ENCODE measurements around the gene ZC3H18. TPM values are rescaled to one million over a fixed set of nuclear protein-coding genes. Genes with fewer than 3 reads are reported as not detected.

Gene ZC3H18
- total RNA-seq, 2 donors from 2014 or later = 88.7 to 99.0 TPM

DNA sequence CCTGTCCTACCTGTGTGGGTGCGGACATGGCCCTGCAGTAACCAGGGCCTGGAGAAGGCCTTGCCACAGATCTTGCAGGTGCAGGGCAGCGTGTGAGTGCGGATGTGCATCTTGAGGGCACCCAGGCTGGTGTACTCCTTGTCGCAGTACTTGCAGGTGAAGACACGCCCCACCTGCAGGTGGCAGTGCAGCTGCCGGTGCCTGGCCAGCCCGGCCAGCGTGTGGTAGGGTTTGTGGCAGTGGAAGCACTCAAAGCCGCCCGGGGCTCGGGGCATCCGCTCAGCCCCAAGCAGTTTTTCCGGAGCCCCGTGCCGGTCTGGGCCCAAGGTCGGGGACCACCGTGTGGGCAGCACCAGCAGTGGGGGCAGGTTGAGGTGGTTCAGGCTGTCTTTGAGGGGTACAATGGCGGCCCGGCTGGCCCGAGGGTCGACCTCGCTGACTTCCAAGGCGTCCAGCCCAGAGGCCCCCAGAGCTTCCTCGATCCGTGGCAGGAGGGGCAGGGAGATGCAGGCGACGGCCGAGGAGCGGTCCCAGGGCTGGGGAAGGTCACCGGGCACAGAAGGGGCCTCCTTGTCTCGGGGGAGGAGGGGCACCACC is 111.0 kb downstream of the ZC3H18 start:
- Mint-ChIP-seq H3K4me1 (ENCODE audit: low read depth) (peaks cover 35% of the 10 kb centered on the region), H3K4me3 (peak overlapping the region; percentile 78 to 91), H3K27me3 (ENCODE audit: low read depth) (no peaks in the 10 kb centered on the region), H3K36me3 (ENCODE audit: insufficient read depth in 2 of 2) (peaks cover 0 to 2% of the 10 kb centered on the region in 2 donors), H3K27ac (peak overlapping the region; percentile 44), H3K9me3 (no peaks in the 10 kb centered on the region)
- ATAC-seq (replicated peaks in 1 of 2) = peak; percentile 20 to 21
- DNase-seq = peak; percentile 55 to 62

Other genes starting within 250 kb of the ZC3H18 start
- gene ZNF469, start 187.4 kb upstream of the ZC3H18 start, total RNA-seq = under 1 TPM; 0.34 to 0.65 TPM
- gene ZFPM1, start 117.1 kb upstream of the ZC3H18 start, total RNA-seq = 10 to 100 TPM; 12.2 to 13.8 TPM
- gene IL17C, start 68.2 kb downstream of the ZC3H18 start, total RNA-seq = under 1 TPM in 1 of 2 donors, not detected in 1; 0.41 TPM
- 100 to 1,000 TPM; 199 to 318 TPM for gene CYBA, start 80.7 kb downstream of the ZC3H18 start, total RNA-seq
- 10 to 100 TPM; 64.5 to 80.5 TPM for gene MVD, start 92.7 kb downstream of the ZC3H18 start, total RNA-seq
- 10 to 100 TPM in 1 of 2 donors, 1 to 10 TPM in 1; 8.4 to 10.5 TPM for gene SNAI3, start 116.1 kb downstream of the ZC3H18 start, total RNA-seq
- gene RNF166, start 136.0 kb downstream of the ZC3H18 start, total RNA-seq = 10 to 100 TPM; 58.6 to 64.5 TPM
- gene CTU2, start 136.1 kb downstream of the ZC3H18 start, total RNA-seq = 10 to 100 TPM; 25.9 to 34.9 TPM
- gene PIEZO1, start 214.8 kb downstream of the ZC3H18 start, total RNA-seq = 100 to 1,000 TPM in 1 of 2 donors, 10 to 100 TPM in 1; 94.1 to 141 TPM
- 100 to 1,000 TPM; 167 to 172 TPM for gene CDT1, start 233.4 kb downstream of the ZC3H18 start, total RNA-seq
- 100 to 1,000 TPM; 116 to 139 TPM for gene APRT, start 241.5 kb downstream of the ZC3H18 start, total RNA-seq